OCI-LY7 (cell line): Measurements from ENCODE around the gene TMEM167A.

ENCODE experiments used
- EZH2phosphoT487 ChIP-seq: fragments of 200-600 bp; sonication (generic); IDR thresholded peaks from 2 replicates; pipeline ENCODE4 v1.6.1; 2018; ENCODE audit warnings: low read depth, borderline replicate concordance, mild to moderate bottlenecking, mixed run types, antibody characterized with exemption, low read length, moderate library complexity, mixed read lengths
- TF ChIP-seq, protein P1 (sequence below): fragments of 200-600 bp; sonication (generic); conservative IDR thresholded peaks from 2 replicates; pipeline ENCODE4 v1.5.1; 2014; ENCODE audit warnings: mild to moderate bottlenecking, antibody characterized with exemption, low read length, moderate library complexity, mixed read lengths

DNA sequence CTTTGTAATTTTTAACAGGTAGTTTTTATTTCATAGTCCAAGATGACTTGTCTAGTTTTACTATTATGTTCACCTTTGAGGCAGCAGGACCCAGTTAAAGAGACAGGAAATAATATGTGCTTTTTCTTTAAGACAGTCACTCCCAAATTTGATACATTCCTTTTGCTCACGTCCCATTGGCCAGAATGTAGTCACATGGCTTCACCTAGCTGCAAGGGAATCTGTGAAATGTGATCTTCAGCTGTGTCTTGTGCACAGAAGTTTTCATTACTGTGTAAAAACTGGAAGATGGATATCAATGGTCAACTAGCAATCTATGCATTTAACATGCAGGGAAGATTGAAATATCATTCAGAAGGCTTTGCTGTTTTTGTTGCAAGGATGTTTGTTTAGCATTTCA, 41.3 kb upstream of the TMEM167A start:
- TF ChIP-seq, protein P1, sequence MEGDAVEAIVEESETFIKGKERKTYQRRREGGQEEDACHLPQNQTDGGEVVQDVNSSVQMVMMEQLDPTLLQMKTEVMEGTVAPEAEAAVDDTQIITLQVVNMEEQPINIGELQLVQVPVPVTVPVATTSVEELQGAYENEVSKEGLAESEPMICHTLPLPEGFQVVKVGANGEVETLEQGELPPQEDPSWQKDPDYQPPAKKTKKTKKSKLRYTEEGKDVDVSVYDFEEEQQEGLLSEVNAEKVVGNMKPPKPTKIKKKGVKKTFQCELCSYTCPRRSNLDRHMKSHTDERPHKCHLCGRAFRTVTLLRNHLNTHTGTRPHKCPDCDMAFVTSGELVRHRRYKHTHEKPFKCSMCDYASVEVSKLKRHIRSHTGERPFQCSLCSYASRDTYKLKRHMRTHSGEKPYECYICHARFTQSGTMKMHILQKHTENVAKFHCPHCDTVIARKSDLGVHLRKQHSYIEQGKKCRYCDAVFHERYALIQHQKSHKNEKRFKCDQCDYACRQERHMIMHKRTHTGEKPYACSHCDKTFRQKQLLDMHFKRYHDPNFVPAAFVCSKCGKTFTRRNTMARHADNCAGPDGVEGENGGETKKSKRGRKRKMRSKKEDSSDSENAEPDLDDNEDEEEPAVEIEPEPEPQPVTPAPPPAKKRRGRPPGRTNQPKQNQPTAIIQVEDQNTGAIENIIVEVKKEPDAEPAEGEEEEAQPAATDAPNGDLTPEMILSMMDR: no peak
- no peak for TF ChIP-seq EZH2phosphoT487
